ENCODE measurements around the gene TRIM42.

- TF ChIP-seq CTCF (IDR thresholded peaks at IDR 0.05), result no peak
- no peak for TF ChIP-seq BHLHE40 (IDR thresholded peaks at IDR 0.05; ENCODE audit: low read depth, low read length)
- no peak for TF ChIP-seq CEBPB (IDR thresholded peaks at IDR 0.05)
- no peak for TF ChIP-seq FOSB (CRISPR knock-in tag; IDR thresholded peaks at IDR 0.05)
- TF ChIP-seq EP300 (IDR thresholded peaks at IDR 0.05), result no peak
- no peak for TF ChIP-seq POLR2A (IDR thresholded peaks at IDR 0.05; ENCODE audit: low read length)
- no peak for TF ChIP-seq CBX2 (IDR thresholded peaks at IDR 0.05; ENCODE audit: borderline replicate concordance, low read depth)
- TF ChIP-seq, protein P1, sequence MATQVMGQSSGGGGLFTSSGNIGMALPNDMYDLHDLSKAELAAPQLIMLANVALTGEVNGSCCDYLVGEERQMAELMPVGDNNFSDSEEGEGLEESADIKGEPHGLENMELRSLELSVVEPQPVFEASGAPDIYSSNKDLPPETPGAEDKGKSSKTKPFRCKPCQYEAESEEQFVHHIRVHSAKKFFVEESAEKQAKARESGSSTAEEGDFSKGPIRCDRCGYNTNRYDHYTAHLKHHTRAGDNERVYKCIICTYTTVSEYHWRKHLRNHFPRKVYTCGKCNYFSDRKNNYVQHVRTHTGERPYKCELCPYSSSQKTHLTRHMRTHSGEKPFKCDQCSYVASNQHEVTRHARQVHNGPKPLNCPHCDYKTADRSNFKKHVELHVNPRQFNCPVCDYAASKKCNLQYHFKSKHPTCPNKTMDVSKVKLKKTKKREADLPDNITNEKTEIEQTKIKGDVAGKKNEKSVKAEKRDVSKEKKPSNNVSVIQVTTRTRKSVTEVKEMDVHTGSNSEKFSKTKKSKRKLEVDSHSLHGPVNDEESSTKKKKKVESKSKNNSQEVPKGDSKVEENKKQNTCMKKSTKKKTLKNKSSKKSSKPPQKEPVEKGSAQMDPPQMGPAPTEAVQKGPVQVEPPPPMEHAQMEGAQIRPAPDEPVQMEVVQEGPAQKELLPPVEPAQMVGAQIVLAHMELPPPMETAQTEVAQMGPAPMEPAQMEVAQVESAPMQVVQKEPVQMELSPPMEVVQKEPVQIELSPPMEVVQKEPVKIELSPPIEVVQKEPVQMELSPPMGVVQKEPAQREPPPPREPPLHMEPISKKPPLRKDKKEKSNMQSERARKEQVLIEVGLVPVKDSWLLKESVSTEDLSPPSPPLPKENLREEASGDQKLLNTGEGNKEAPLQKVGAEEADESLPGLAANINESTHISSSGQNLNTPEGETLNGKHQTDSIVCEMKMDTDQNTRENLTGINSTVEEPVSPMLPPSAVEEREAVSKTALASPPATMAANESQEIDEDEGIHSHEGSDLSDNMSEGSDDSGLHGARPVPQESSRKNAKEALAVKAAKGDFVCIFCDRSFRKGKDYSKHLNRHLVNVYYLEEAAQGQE (IDR thresholded peaks at IDR 0.05), result no peak
- TF ChIP-seq, protein P2, sequence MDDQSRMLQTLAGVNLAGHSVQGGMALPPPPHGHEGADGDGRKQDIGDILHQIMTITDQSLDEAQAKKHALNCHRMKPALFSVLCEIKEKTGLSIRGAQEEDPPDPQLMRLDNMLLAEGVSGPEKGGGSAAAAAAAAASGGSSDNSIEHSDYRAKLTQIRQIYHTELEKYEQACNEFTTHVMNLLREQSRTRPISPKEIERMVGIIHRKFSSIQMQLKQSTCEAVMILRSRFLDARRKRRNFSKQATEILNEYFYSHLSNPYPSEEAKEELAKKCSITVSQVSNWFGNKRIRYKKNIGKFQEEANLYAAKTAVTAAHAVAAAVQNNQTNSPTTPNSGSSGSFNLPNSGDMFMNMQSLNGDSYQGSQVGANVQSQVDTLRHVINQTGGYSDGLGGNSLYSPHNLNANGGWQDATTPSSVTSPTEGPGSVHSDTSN (IDR thresholded peaks at IDR 0.05), result no peak
- TF ChIP-seq MAX (IDR thresholded peaks at IDR 0.05), result no peak
- no peak for TF ChIP-seq TP53 (CRISPR knock-in tag; IDR thresholded peaks at IDR 0.05)
- no peak for TF ChIP-seq MAFK (IDR thresholded peaks at IDR 0.05; ENCODE audit: partially characterized antibody)
- no peak for TF ChIP-seq ZFP36 (IDR thresholded peaks at IDR 0.05; ENCODE audit: borderline replicate concordance, partially characterized antibody)
Observed at GRCh38 chr3:140724856-140725812, 47.3 kb downstream of the TRIM42 start.
